K562 (cell line): ENCODE results near the gene SORBS2. TPM values are rescaled to one million over a fixed set of nuclear protein-coding genes. Genes with fewer than 3 reads are reported as not detected.
A peak's percentile ranks its signal among the peaks of the same experiment; 100 is the strongest.

Experiments
- BACH1 ChIP-seq: fragments of 200-800 bp; sonication (Bioruptor generic); IDR thresholded peaks from 2 replicates; pipeline ENCODE4 v1.6.1; 2016; ENCODE audit warnings: missing genetic modification characterization, missing compliant biosample characterization
- ELF1 ChIP-seq: fragments of 200-800 bp; sonication (Bioruptor generic); IDR thresholded peaks from 2 replicates; pipeline ENCODE4 v1.6.1; 2016; ENCODE audit warnings: missing genetic modification characterization, missing compliant biosample characterization
- ETV1 ChIP-seq: fragments of 450-650 bp; conservative IDR thresholded peaks from 2 replicates; pipeline ENCODE4 v1.6.1; 2016; ENCODE audit warnings: missing genetic modification characterization, control low read depth, low read depth, missing compliant biosample characterization
- FOXA3 ChIP-seq, 2 experiments: fragments of 450-650 bp in 1 of 2; sonication (generic) in 1 of 2; formaldehyde crosslinking; IDR thresholded peaks in 1 of 2; conservative IDR thresholded peaks in 1 of 2; 2 replicates each; pipeline versions ENCODE4 v1.4.0 to v1.8.0; 2020 to 2022; ENCODE audit warnings: mild to moderate bottlenecking in 2 of 2, missing genetic modification reagents in 1 of 2
- GTF2A2 ChIP-seq: IDR thresholded peaks from 2 replicates; pipeline ENCODE4 v1.6.1; 2016; ENCODE audit warnings: mild to moderate bottlenecking, missing genetic modification characterization, missing compliant biosample characterization
- MEF2A ChIP-seq: IDR thresholded peaks from 2 replicates; pipeline ENCODE4 v1.6.1; 2011; ENCODE audit warnings: low read depth, mild to moderate bottlenecking, low read length, moderate library complexity; ENCODE audit not compliant: control insufficient read depth
- NCOA1 ChIP-seq: fragments of 450-650 bp; IDR thresholded peaks from 2 replicates; pipeline ENCODE4 v1.6.1; 2016; ENCODE audit warnings: low read depth
- NR2C1 ChIP-seq, 2 experiments: fragments of 450-650 bp; IDR thresholded peaks; 2 replicates each; pipeline ENCODE4 v1.6.1; 2017; ENCODE audit warnings: mild to moderate bottlenecking in 2 of 2, antibody characterized with exemption in 1 of 2, inconsistent platforms in 1 of 2, missing compliant biosample characterization in 1 of 2, missing genetic modification characterization in 1 of 2
- PHF20 ChIP-seq: fragments of 450-650 bp; IDR thresholded peaks from 2 replicates; pipeline ENCODE4 v1.6.1; 2018; ENCODE audit not compliant: partially characterized antibody
- PTRF ChIP-seq: fragments of 450-650 bp; IDR thresholded peaks from 2 replicates; pipeline ENCODE4 v1.6.1; 2016; ENCODE audit warnings: mild to moderate bottlenecking, missing genetic modification characterization, missing compliant biosample characterization
- SIN3B ChIP-seq: fragments of 450-650 bp; IDR thresholded peaks from 2 replicates; pipeline ENCODE4 v1.6.1; 2017; ENCODE audit warnings: low read depth, mild to moderate bottlenecking, moderate library complexity
- SMARCA5 ChIP-seq: fragments of 450-650 bp; IDR thresholded peaks from 2 replicates; pipeline ENCODE4 v1.6.1; 2016
- SREBF2 ChIP-seq: sonication (generic); formaldehyde crosslinking; IDR thresholded peaks from 2 replicates; pipeline ENCODE4 v1.4.0; 2020; ENCODE audit warnings: mild to moderate bottlenecking, missing genetic modification reagents
- TARDBP ChIP-seq: fragments of 450-650 bp; IDR thresholded peaks from 2 replicates; pipeline ENCODE4 v1.6.1; 2016
- TRIM28 ChIP-seq: fragments of 450-650 bp; IDR thresholded peaks from 2 replicates; pipeline ENCODE4 v1.6.1; 2017
- YY1 ChIP-seq, 3 experiments: IDR thresholded peaks; 2 replicates each; pipeline ENCODE4 v1.6.1; 2011; ENCODE audit warnings: low read length in 2 of 3, mild to moderate bottlenecking in 2 of 3, moderate library complexity in 2 of 3, borderline replicate concordance in 1 of 3, control low read depth in 1 of 3, low read depth in 1 of 3; ENCODE audit not compliant: insufficient read depth in 3 of 3, insufficient replicate concordance in 2 of 3, control insufficient read depth in 1 of 3, insufficient read length in 1 of 3; ENCODE audit errors: extremely low read depth in 1 of 3
- ZBTB8A ChIP-seq: fragments of 450-650 bp; IDR thresholded peaks from 2 replicates; pipeline ENCODE4 v1.6.1; 2018; ENCODE audit warnings: mild to moderate bottlenecking, moderate library complexity; ENCODE audit not compliant: partially characterized antibody
- ZC3H8 ChIP-seq: fragments of 450-650 bp; IDR thresholded peaks from 2 replicates; pipeline ENCODE4 v1.6.1; 2017
- ZKSCAN3 ChIP-seq: fragments of 250-450 bp; sonication (Bioruptor Pico); IDR thresholded peaks from 2 replicates; pipeline ENCODE4 v1.4.0; 2020
- ZNF347 ChIP-seq: fragments of 450-650 bp; formaldehyde crosslinking; IDR thresholded peaks from 2 replicates; pipeline ENCODE4 v1.4.0; 2020; ENCODE audit warnings: low read depth, mild to moderate bottlenecking, moderate library complexity
- polyA plus RNA-seq, 8 experiments: library from polyadenylated mRNA; depleted of rRNA in 4 of 8; stranded (reverse) in 5 of 8; unstranded in 3 of 8; fragments of >200 nt; fragmentation: Nextera tagmentation in 2 of 8; fragmentation: Illumina TruSeq in 1 of 8; extraction: Ambion mirVana in 2 of 8; extraction: Trizol in 1 of 8; gene quantifications; 2 replicates each; pipeline versions ENCODE4 v1.2.1 to v1.2.3, GENCODE V29; 2011 to 2014; ENCODE audit warnings: inconsistent platforms in 1 of 8, missing spikeins in 1 of 8
- total RNA-seq, 7 experiments: library from RNA; depleted of rRNA in 6 of 7; stranded (reverse); fragments of >200 nt in 6 of 7; fragmentation: Illumina TruSeq in 2 of 7; extraction: Trizol in 2 of 7; gene quantifications; 2 replicates each; pipeline versions ENCODE4 v1.2.1 to v1.2.3, GENCODE V29; 2011 to 2021; ENCODE audit warnings: low replicate concordance in 1 of 7
- TF ChIP-seq, protein P1 (sequence below): sonication (generic); formaldehyde crosslinking; IDR thresholded peaks from 2 replicates; pipeline ENCODE4 v1.8.0; 2023; ENCODE audit warnings: mild to moderate bottlenecking, missing genetic modification reagents
- TF ChIP-seq, protein P2 (sequence below): IDR thresholded peaks from 3 replicates; pipeline ENCODE4 v1.6.1; 2011; ENCODE audit warnings: borderline replicate concordance, mild to moderate bottlenecking; ENCODE audit not compliant: insufficient read length, insufficient read depth
- TF ChIP-seq, protein P3 (sequence below), 2 experiments: fragments of 450-650 bp; conservative IDR thresholded peaks; 2 replicates each; pipeline ENCODE4 v1.6.1; 2017; ENCODE audit warnings: mild to moderate bottlenecking in 2 of 2, moderate library complexity in 2 of 2
- TF ChIP-seq, protein P4 (sequence below): fragments of 450-650 bp; formaldehyde crosslinking; IDR thresholded peaks from 2 replicates; pipeline ENCODE4 v1.4.0; 2020; ENCODE audit warnings: mild to moderate bottlenecking, moderate library complexity

Gene SORBS2
- total and polyA plus RNA-seq, 9 of the 15 experiments (the other 6 are each of a cell fraction or from before 2014, with no cell fraction given) = 0.29 TPM; not detected in 8

DNA sequence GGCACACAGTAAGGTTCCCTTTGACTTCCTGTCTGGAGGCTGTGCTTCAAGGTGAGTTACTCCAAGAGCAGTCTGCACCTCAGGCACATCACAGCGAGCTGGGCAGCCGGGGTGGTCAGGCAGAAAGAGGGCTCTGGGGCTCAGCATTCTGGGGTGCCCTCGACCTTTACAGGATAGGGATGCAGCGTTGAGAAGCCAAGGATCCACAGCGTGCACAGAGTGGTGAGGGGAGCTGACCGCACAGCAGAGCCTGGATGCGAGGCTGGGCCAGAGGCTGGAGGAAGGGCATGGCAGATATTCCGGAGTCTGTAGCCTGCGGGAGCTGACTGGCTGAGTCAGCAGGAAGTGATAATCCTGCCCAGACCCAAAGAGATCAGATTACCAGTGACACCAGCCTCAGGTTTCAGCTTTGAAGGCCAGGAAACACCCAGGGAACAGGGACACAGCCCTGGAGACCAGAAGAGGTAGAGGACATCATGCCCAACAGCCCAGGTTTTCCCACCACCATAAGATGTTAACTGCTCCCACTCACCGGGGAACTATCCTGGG lies 238.3 kb downstream of the SORBS2 start (continued):
- TF ChIP-seq, protein P1, sequence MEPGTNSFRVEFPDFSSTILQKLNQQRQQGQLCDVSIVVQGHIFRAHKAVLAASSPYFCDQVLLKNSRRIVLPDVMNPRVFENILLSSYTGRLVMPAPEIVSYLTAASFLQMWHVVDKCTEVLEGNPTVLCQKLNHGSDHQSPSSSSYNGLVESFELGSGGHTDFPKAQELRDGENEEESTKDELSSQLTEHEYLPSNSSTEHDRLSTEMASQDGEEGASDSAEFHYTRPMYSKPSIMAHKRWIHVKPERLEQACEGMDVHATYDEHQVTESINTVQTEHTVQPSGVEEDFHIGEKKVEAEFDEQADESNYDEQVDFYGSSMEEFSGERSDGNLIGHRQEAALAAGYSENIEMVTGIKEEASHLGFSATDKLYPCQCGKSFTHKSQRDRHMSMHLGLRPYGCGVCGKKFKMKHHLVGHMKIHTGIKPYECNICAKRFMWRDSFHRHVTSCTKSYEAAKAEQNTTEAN = no peak
- peak in 1 of 3 experiments; percentile 15 for TF ChIP-seq YY1 (IDR thresholded peaks at IDR 0.05; ENCODE audit: borderline replicate concordance in 1 of 3, control insufficient read depth in 1 of 3, extremely low read depth in 1 of 3, insufficient read depth in 3 of 3, insufficient read length in 1 of 3, insufficient replicate concordance in 2 of 3, low read depth in 1 of 3, low read length in 2 of 3)
- TF ChIP-seq NR2C1 (IDR thresholded peaks at IDR 0.05) = no peak
- TF ChIP-seq NR2C1 (tag; IDR thresholded peaks at IDR 0.05) = 0 out of 2 replicates have a peak, but pooled peaks have one; percentile 25
- TF ChIP-seq, protein P2, sequence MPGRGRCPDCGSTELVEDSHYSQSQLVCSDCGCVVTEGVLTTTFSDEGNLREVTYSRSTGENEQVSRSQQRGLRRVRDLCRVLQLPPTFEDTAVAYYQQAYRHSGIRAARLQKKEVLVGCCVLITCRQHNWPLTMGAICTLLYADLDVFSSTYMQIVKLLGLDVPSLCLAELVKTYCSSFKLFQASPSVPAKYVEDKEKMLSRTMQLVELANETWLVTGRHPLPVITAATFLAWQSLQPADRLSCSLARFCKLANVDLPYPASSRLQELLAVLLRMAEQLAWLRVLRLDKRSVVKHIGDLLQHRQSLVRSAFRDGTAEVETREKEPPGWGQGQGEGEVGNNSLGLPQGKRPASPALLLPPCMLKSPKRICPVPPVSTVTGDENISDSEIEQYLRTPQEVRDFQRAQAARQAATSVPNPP = no peak
- TF ChIP-seq, protein P3, sequence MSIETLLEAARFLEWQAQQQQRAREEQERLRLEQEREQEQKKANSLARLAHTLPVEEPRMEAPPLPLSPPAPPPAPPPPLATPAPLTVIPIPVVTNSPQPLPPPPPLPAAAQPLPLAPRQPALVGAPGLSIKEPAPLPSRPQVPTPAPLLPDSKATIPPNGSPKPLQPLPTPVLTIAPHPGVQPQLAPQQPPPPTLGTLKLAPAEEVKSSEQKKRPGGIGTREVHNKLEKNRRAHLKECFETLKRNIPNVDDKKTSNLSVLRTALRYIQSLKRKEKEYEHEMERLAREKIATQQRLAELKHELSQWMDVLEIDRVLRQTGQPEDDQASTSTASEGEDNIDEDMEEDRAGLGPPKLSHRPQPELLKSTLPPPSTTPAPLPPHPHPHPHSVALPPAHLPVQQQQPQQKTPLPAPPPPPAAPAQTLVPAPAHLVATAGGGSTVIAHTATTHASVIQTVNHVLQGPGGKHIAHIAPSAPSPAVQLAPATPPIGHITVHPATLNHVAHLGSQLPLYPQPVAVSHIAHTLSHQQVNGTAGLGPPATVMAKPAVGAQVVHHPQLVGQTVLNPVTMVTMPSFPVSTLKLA (conservative IDR thresholded peaks at IDR 0.05) = no peak
- no peak for TF ChIP-seq ZKSCAN3 (CRISPR knock-in tag)
- no peak for TF ChIP-seq PHF20
- TF ChIP-seq TRIM28 = no peak
- TF ChIP-seq ZC3H8 = no peak
- TF ChIP-seq, protein P4, sequence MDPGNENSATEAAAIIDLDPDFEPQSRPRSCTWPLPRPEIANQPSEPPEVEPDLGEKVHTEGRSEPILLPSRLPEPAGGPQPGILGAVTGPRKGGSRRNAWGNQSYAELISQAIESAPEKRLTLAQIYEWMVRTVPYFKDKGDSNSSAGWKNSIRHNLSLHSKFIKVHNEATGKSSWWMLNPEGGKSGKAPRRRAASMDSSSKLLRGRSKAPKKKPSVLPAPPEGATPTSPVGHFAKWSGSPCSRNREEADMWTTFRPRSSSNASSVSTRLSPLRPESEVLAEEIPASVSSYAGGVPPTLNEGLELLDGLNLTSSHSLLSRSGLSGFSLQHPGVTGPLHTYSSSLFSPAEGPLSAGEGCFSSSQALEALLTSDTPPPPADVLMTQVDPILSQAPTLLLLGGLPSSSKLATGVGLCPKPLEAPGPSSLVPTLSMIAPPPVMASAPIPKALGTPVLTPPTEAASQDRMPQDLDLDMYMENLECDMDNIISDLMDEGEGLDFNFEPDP (CRISPR knock-in tag) = no peak
- TF ChIP-seq TARDBP = no peak
- no peak for TF ChIP-seq MEF2A
- no peak for TF ChIP-seq SMARCA5
- peak; percentile 43; the same call in 1 of the 2 replicates for TF ChIP-seq ELF1
- no peak for TF ChIP-seq ZNF347 (CRISPR knock-in tag)
- TF ChIP-seq ETV1 (tag) = peak; percentile 82
- TF ChIP-seq NCOA1 = no peak
- no peak for TF ChIP-seq SIN3B
- TF ChIP-seq GTF2A2 (tag) = no peak
- TF ChIP-seq FOXA3 (CRISPR knock-in tag; conservative IDR thresholded peaks at IDR 0.05 in 1 of 2, IDR thresholded peaks at IDR 0.05 in 1 of 2) = no peak
- no peak for TF ChIP-seq ZBTB8A
- TF ChIP-seq SREBF2 (CRISPR knock-in tag) = no peak
- TF ChIP-seq PTRF (tag) = no peak
- no peak; the same call in 1 of the 2 replicates for TF ChIP-seq BACH1 (tag)
